Activated naive CD4-positive, alpha-beta T cell (primary cell): ENCODE results near the gene MBNL1.
"Not testable (repeated sequence)": the region's sequence is repeated elsewhere in the genome, so short reads cannot be mapped to it uniquely, and the experiment has no call there.

Experiments
- DNase-seq, 4 experiments: peaks; one replicate each; lab custom pipeline; 2025; lab: John Stamatoyannopoulos, UW

Gene MBNL1

GRCh38 chr3:152403632-152404066, 134.9 kb downstream of the MBNL1 start:
- no peak for DNase-seq

DNA sequence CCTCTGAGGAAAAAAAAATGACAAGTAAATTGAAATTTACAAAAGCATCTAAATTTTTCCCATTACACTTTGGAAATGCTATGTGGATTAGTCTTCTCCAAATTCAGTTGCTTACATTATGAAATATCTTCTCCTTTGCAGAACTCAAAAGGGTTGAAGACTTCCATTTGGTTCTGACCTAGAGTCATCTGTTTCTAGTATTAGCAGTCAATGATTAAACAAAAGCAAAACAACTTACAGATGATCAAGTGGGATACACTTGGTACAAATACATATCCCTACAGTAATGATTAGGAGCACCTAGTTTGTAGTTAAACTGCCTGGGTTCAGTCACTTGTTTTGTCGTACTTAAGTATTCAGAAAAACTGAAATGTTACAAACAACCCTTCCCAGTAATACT, 136.2 kb downstream of the MBNL1 start:
- DNase-seq = no peak

- DNase-seq = no peak
Observed at GRCh38 chr3:152405915-152406802, 137.4 kb downstream of the MBNL1 start.

DNA sequence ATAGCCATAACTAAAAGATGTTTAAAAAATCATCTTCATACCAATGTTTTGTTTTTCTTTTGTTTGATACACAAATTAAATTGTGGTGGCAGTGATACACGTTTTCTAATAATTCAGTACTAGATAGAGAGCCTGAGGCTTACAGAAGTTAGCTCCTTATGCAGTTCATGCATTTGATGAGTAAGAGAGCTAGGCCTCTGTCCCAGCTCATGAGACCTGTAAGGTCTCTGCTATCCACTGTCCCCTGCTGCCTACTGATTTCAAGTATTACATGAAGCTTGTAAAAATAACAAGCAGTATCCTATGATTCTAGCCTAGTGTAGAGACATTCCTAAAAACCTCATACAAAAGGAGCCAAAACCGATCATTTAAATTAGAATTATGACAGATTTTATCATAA, 144.5 kb downstream of the MBNL1 start:
- no peak for DNase-seq

GRCh38 chr3:152416808-152417580, 148.3 kb downstream of the MBNL1 start:
- DNase-seq = no peak

- no peak for DNase-seq
Observed at GRCh38 chr3:152419748-152420147, 151.0 kb downstream of the MBNL1 start.

DNA sequence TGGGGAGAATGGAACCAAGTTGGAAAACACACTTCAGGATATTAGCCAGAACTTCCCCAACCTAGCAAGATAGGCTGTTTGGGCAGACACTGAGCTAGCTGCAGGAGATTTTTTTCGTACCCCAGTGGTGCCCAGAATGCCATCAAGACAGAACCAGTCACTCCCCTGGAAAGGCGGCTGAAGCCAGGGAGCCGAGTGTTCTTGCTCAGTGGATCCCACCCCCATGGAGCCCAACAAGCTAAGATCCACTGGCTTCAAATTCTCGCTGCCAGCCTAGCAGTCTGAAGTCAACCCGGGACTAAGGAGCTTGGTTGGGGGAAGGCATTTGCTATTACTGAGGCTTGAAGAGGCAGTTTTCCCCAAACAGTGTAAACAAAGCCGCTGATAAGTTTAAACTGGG, 152.4 kb downstream of the MBNL1 start:
- DNase-seq = no peak

- no peak for DNase-seq
Observed at GRCh38 chr3:152426393-152426792, 157.7 kb downstream of the MBNL1 start.

GRCh38 chr3:152428577-152428976, 159.8 kb downstream of the MBNL1 start:
- DNase-seq = no peak

- no peak for DNase-seq
Observed at GRCh38 chr3:152430223-152431002, 161.7 kb downstream of the MBNL1 start.

GRCh38 chr3:152434142-152434541, 165.4 kb downstream of the MBNL1 start:
- no peak for DNase-seq

- not testable (repeated sequence) for DNase-seq
Observed at GRCh38 chr3:152435210-152435609, 166.5 kb downstream of the MBNL1 start.

- DNase-seq = no peak
Observed at GRCh38 chr3:152436707-152437590, 168.2 kb downstream of the MBNL1 start.

DNA sequence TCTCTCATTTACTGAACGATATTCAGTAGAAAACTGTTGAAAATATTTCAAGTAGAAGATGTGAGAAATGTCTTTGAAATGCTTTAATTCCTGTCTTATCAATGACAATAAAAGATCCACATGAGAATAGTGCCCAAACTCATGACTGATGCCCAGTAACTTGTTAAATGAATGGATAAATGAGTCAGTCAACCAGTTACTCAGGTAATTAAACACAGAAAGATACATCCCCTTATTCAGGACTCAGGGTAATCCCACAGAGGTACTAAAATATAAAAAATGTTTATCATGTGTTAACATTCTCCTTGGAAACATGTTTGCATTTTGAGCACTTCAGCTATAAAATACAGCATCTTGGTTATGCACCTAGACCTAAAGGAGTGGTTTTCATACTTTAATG, 169.5 kb downstream of the MBNL1 start:
- no peak for DNase-seq

- DNase-seq = no peak
Observed at GRCh38 chr3:152438706-152439105, 170.0 kb downstream of the MBNL1 start.

- not testable (repeated sequence) for DNase-seq
Observed at GRCh38 chr3:152440243-152440642, 171.5 kb downstream of the MBNL1 start.

DNA sequence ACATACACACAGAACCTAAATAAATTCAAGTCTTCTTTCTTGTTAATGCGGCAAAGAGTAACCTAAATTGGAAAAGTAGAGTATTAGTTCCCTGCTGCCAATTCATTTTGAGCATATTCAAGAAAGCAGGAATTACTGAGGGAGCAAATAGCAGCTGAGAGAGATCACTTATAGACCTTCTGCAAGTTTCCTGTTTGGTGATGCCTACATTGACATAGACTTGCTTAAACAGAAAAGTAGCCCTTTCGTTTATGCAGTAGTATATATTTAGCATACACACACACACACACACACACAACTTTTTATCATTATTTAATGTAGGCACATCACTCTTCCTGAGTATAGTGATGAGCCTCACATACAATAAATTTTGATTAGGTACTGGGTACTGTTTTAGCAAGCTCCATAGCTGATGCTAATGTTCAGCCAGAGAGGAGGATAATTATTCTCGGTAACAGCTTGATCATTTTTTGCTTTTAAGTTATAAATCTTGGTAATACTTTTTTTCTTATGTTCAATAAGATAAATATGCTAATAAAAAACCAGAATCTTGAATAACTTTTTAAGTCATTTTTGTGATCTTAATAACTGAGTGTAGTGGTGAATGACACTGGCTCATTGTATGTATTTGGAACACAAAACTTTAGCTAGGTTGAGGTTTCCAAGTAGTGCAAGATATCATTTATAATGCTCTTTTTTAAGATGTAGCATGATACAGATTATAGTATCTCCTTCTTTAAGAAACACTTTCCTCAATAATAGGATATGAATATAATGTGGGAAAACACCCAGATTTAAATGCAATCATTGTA, 174.7 kb downstream of the MBNL1 start:
- DNase-seq = no peak

- DNase-seq = no peak
Observed at GRCh38 chr3:152444029-152444641, 175.4 kb downstream of the MBNL1 start.

DNA sequence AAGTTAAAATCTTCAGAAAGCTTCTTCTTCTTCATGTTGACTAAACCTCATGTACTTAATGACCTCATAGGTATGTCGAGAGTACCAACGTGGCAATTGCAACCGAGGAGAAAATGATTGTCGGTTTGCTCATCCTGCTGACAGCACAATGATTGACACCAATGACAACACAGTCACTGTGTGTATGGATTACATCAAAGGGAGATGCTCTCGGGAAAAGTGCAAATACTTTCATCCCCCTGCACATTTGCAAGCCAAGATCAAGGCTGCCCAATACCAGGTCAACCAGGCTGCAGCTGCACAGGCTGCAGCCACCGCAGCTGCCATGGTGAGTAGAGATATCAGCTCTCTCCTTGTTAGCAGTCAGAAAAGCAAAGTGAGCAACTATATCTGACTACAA, 176.5 kb downstream of the MBNL1 start:
- no peak for DNase-seq

DNA sequence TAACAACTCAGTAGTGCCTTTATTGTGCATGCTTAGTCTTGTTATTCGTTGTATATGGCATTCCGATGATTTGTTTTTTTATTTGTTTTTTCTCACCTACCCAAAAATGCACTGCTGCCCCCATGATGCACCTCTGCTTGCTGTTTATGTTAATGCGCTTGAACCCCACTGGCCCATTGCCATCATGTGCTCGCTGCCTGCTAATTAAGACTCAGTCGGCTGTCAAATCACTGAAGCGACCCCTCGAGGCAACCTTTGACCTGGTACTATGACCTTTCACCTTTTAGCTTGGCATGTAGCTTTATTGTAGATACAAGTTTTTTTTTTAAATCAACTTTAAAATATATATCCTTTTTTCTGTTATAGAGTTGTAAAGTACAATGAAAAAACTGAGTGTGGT, 177.8 kb downstream of the MBNL1 start:
- DNase-seq = no peak
